ENCODE results near the gene COG8.

- no peak for TF ChIP-seq ATF2 (IDR thresholded peaks at IDR 0.05; ENCODE audit: low read length)
- TF ChIP-seq CTCF (IDR thresholded peaks at IDR 0.05 in 2 of 3, conservative IDR thresholded peaks at IDR 0.05 in 1 of 3; ENCODE audit: control insufficient read depth in 2 of 3, extremely low read depth in 1 of 3, insufficient read depth in 1 of 3, low read depth in 3 of 3, low read length in 3 of 3): no peak
- TF ChIP-seq POLR2AphosphoS5 (IDR thresholded peaks at IDR 0.05; ENCODE audit: low read length): no peak
- TF ChIP-seq TCF12 (IDR thresholded peaks at IDR 0.05; ENCODE audit: low read depth, low read length): no peak
- no peak for TF ChIP-seq PKNOX1 (IDR thresholded peaks at IDR 0.05)
- no peak for TF ChIP-seq ZNF274 (IDR thresholded peaks at IDR 0.05; ENCODE audit: insufficient read depth, insufficient read length)
- TF ChIP-seq JUNB (IDR thresholded peaks at IDR 0.05): no peak
Measured at GRCh38 chr16:69381231-69381630, 41.9 kb upstream of the COG8 start.
